Ishikawa (cell line): ENCODE results near the gene OR9Q1.

ENCODE experiments used
- CEBPB ChIP-seq: IDR thresholded peaks from 2 replicates; pipeline ENCODE4 v1.6.1; 2012
- CREB1 ChIP-seq: IDR thresholded peaks from 2 replicates; pipeline ENCODE4 v1.6.1; 2012; ENCODE audit warnings: low read depth
- EGR1 ChIP-seq: IDR thresholded peaks from 2 replicates; pipeline ENCODE4 v1.6.1; 2012
- EP300 ChIP-seq: IDR thresholded peaks from 2 replicates; pipeline ENCODE4 v1.6.1; 2012; ENCODE audit warnings: borderline replicate concordance
- FOXM1 ChIP-seq: IDR thresholded peaks from 2 replicates; pipeline ENCODE4 v1.6.1; 2012; ENCODE audit warnings: low read depth, borderline replicate concordance
- NFIC ChIP-seq: IDR thresholded peaks from 2 replicates; pipeline ENCODE4 v1.6.1; 2012
- RAD21 ChIP-seq: IDR thresholded peaks from 2 replicates; pipeline ENCODE4 v1.6.1; 2012; ENCODE audit warnings: low read depth
- TAF1 ChIP-seq: IDR thresholded peaks from 2 replicates; pipeline ENCODE4 v1.6.1; 2012; ENCODE audit warnings: low read depth, mild to moderate bottlenecking
- TCF12 ChIP-seq: IDR thresholded peaks from 2 replicates; pipeline ENCODE4 v1.6.1; 2012; ENCODE audit warnings: low read depth
- TEAD4 ChIP-seq: IDR thresholded peaks from 2 replicates; pipeline ENCODE4 v1.6.1; 2012
- YY1 ChIP-seq: IDR thresholded peaks from 2 replicates; pipeline ENCODE4 v1.6.1; 2012; ENCODE audit warnings: low read depth
- ZBTB7A ChIP-seq: IDR thresholded peaks from 2 replicates; pipeline ENCODE4 v1.6.1; 2012; ENCODE audit warnings: low read depth
- TF ChIP-seq, protein P1 (sequence below): IDR thresholded peaks from 2 replicates; pipeline ENCODE4 v1.6.1; 2012
- TF ChIP-seq, protein P2 (sequence below): IDR thresholded peaks from 2 replicates; pipeline ENCODE4 v1.6.1; 2012; ENCODE audit warnings: low read depth, mild to moderate bottlenecking
- TF ChIP-seq, protein P3 (sequence below): IDR thresholded peaks from 2 replicates; pipeline ENCODE4 v1.6.1; 2012

The OR9Q1 gene

DNA sequence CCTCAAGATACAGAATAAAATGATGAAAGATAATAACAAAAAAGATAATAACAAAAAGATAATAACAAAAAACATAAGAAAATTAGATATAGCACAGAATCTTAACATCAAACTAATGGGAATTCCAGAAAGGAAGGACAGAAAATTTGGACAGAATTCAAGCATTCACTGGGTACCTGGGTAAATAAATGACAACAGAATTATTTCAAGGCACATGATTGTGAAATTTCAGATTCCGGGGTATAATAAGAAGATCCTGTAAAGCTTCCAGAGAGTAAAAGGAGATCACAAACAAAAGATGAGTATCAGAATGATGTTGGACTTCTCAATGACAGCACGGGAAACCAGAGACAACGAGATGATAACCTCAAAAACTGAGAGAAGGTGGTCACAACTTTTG lies 42.1 kb upstream of the OR9Q1 start:
- TF ChIP-seq RAD21, result no peak
- TF ChIP-seq, protein P1, sequence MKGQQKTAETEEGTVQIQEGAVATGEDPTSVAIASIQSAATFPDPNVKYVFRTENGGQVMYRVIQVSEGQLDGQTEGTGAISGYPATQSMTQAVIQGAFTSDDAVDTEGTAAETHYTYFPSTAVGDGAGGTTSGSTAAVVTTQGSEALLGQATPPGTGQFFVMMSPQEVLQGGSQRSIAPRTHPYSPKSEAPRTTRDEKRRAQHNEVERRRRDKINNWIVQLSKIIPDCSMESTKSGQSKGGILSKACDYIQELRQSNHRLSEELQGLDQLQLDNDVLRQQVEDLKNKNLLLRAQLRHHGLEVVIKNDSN, result no peak
- TF ChIP-seq TAF1, result no peak
- TF ChIP-seq CREB1, result no peak
- TF ChIP-seq NFIC, result no peak
- TF ChIP-seq CEBPB, result no peak
- no peak for TF ChIP-seq EGR1
- TF ChIP-seq, protein P2, sequence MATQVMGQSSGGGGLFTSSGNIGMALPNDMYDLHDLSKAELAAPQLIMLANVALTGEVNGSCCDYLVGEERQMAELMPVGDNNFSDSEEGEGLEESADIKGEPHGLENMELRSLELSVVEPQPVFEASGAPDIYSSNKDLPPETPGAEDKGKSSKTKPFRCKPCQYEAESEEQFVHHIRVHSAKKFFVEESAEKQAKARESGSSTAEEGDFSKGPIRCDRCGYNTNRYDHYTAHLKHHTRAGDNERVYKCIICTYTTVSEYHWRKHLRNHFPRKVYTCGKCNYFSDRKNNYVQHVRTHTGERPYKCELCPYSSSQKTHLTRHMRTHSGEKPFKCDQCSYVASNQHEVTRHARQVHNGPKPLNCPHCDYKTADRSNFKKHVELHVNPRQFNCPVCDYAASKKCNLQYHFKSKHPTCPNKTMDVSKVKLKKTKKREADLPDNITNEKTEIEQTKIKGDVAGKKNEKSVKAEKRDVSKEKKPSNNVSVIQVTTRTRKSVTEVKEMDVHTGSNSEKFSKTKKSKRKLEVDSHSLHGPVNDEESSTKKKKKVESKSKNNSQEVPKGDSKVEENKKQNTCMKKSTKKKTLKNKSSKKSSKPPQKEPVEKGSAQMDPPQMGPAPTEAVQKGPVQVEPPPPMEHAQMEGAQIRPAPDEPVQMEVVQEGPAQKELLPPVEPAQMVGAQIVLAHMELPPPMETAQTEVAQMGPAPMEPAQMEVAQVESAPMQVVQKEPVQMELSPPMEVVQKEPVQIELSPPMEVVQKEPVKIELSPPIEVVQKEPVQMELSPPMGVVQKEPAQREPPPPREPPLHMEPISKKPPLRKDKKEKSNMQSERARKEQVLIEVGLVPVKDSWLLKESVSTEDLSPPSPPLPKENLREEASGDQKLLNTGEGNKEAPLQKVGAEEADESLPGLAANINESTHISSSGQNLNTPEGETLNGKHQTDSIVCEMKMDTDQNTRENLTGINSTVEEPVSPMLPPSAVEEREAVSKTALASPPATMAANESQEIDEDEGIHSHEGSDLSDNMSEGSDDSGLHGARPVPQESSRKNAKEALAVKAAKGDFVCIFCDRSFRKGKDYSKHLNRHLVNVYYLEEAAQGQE, result no peak
- no peak for TF ChIP-seq TEAD4
- TF ChIP-seq TCF12, result no peak
- no peak for TF ChIP-seq ZBTB7A
- no peak for TF ChIP-seq YY1
- no peak for TF ChIP-seq EP300
- TF ChIP-seq, protein P3, sequence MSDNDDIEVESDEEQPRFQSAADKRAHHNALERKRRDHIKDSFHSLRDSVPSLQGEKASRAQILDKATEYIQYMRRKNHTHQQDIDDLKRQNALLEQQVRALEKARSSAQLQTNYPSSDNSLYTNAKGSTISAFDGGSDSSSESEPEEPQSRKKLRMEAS, result no peak
- TF ChIP-seq FOXM1, result no peak

DNA sequence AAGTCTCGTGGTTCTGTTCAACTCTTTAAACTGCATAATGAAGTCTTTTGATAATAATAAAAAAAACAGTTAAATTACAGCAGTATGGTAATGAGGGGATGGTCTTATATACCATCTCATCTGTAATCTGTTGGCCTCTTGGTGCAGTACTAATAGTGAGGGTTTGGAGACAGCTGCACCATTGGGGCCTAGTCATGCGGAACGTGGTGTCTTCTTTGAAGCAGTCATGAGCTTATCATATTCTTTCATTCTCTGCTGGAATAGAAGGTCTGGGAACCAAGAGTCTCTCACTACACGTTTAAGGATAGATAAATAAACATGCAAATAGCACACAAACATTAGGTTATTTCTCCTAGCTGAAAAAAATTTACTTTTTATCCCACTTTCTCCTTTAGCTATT lies 40.9 kb upstream of the OR9Q1 start:
- TF ChIP-seq TCF12 (no peak), RAD21 (no peak), CREB1 (no peak), TAF1 (no peak), EP300 (no peak), CEBPB (no peak)

DNA sequence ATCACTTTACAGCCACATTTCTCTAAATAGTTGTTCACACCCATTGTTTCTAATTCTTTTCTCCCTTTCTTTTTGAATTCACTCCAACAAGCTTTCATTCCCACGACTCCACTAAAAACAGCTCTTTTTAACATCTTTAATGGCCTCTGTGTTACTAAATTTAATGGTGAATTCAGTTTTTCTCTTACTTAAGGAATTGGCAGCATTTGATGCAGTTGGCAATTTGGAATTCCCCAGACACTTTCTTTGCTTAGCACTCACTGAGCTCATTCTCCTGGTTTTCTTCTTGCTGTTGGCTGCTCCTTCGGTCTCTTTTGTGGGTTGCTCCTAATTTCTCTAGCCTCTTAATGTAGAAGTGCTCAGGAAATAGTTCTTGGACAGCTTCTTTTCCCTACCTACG lies 40.5 kb upstream of the OR9Q1 start:
- no peak for TF ChIP-seq NFIC
- TF ChIP-seq CEBPB, result no peak
- no peak for TF ChIP-seq YY1
- TF ChIP-seq EP300, result no peak
- no peak for TF ChIP-seq TEAD4
- no peak for TF ChIP-seq EGR1
- no peak for TF ChIP-seq FOXM1
- no peak for TF ChIP-seq RAD21
- TF ChIP-seq, protein P1, result no peak
- TF ChIP-seq ZBTB7A, result no peak
- TF ChIP-seq CREB1, result no peak
- TF ChIP-seq TCF12, result no peak
- no peak for TF ChIP-seq TAF1
- TF ChIP-seq, protein P2, result no peak
- TF ChIP-seq, protein P3, result no peak

DNA sequence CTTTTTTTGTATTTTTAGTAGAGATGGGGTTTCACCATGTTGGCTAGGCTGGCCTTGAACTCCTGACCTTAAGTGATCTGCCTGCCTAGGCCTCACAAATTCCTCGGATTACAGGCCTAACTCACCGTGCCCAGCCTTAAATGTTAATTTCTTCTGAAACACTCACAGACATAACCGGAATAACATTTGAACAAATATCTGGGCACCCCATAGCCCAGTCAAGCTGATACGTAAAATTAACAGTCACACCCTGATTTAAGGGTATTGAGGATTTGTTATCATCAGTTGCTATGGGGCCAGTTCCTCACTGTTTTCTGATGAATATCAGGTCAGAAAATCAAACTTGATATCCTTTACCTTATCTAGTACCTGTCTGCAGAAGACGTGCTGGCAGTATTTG lies 23.0 kb upstream of the OR9Q1 start:
- TF ChIP-seq, protein P3, result no peak
- TF ChIP-seq RAD21 (no peak), ZBTB7A (no peak), TEAD4 (no peak), YY1 (no peak), TCF12 (no peak), CREB1 (no peak), FOXM1 (no peak), EGR1 (no peak), TAF1 (no peak), NFIC (no peak), CEBPB (no peak), EP300 (no peak)
- TF ChIP-seq, protein P2, result no peak
- TF ChIP-seq, protein P1, result no peak
